ENCODE data around the gene UBTF. TPM values are rescaled to one million over a fixed set of nuclear protein-coding genes. Genes with fewer than 3 reads are reported as not detected.
"Not testable (repeated sequence)": the region's sequence is repeated elsewhere in the genome, so short reads cannot be mapped to it uniquely, and the experiment has no call there.

UBTF gene
- total and polyA plus RNA-seq, 5 donors from 2014 or later: 22.3 to 104 (median 27.4) TPM

- ATAC-seq (ENCODE audit: low read depth in 2 of 2) (no peak), DNase-seq (no peak)
- no peak overlapping the region for H3K4me3 ChIP-seq (ENCODE audit: low read depth, low read length)
- H3K9me3 Mint-ChIP-seq: no peaks in the 10 kb centered on the region
- H3K27me3 Mint-ChIP-seq: no peaks in the 10 kb centered on the region
- H3K27ac ChIP-seq (ENCODE audit: insufficient read depth, low read length, poor library complexity, severe bottlenecking): no peak overlapping the region
- H3K9me3 ChIP-seq (ENCODE audit: control insufficient read depth in 2 of 2, low read length in 2 of 2): no peaks in the 10 kb centered on the region
- H3K4me1 ChIP-seq (ENCODE audit: control insufficient read depth, insufficient read depth, low read length, poor library complexity, severe bottlenecking): peaks cover 12% of the 10 kb centered on the region
- no peak overlapping the region for H3K4me3 Mint-ChIP-seq
- H3K27ac Mint-ChIP-seq: no peak overlapping the region
- no peaks in the 10 kb centered on the region for H3K27me3 ChIP-seq (ENCODE audit: control insufficient read depth, insufficient read depth, low read length)
- H3K36me3 Mint-ChIP-seq: no peaks in the 10 kb centered on the region
- H3K36me3 ChIP-seq (ENCODE audit: control insufficient read depth, insufficient read depth, low read length): no peaks in the 10 kb centered on the region
- peaks cover 0 to 14% (median 7%) of the 10 kb centered on the region in 4 donors for H3K4me1 Mint-ChIP-seq
Observed at GRCh38 chr17:44253006-44253405, 33.5 kb upstream of the UBTF start.

- H3K4me1 Mint-ChIP-seq: peaks cover 3 to 34% (median 20%) of the 10 kb centered on the region in 4 donors
Observed at GRCh38 chr17:44251062-44251461, 31.6 kb upstream of the UBTF start.

GRCh38 chr17:44249501-44250246 lies 30.2 kb upstream of the UBTF start:
- Mint-ChIP-seq H3K36me3 (no peaks in the 10 kb centered on the region), H3K9me3 (no peaks in the 10 kb centered on the region), H3K4me3 (no peak overlapping the region), H3K27me3 (peaks cover 4% of the 10 kb centered on the region), H3K4me1 (peaks cover 10 to 44% (median 28%) of the 10 kb centered on the region in 4 donors), H3K27ac (peak overlapping the region in 2 of 3 donors; percentile 59 to 74)
- no peaks in the 10 kb centered on the region for H3K9me3 ChIP-seq (ENCODE audit: control insufficient read depth in 2 of 2, low read length in 2 of 2)
- no peaks in the 10 kb centered on the region for H3K27me3 ChIP-seq (ENCODE audit: control insufficient read depth, insufficient read depth, low read length)
- H3K4me3 ChIP-seq (ENCODE audit: low read depth, low read length): no peak overlapping the region
- H3K36me3 ChIP-seq (ENCODE audit: control insufficient read depth, insufficient read depth, low read length): no peaks in the 10 kb centered on the region
- H3K27ac ChIP-seq (ENCODE audit: insufficient read depth, low read length, poor library complexity, severe bottlenecking): no peak overlapping the region
- peaks cover 37% of the 10 kb centered on the region for H3K4me1 ChIP-seq (ENCODE audit: control insufficient read depth, insufficient read depth, low read length, poor library complexity, severe bottlenecking)
- DNase-seq: no peak
- ATAC-seq (ENCODE audit: low read depth in 2 of 2): no peak

More at GRCh38 chr17:44251062-44251461, 31.6 kb upstream of the UBTF start:
- no peak for ATAC-seq (ENCODE audit: low read depth in 2 of 2)
- H3K4me3 Mint-ChIP-seq: no peak overlapping the region
- no peak for DNase-seq
- H3K4me1 ChIP-seq (ENCODE audit: control insufficient read depth, insufficient read depth, low read length, poor library complexity, severe bottlenecking): peaks cover 26% of the 10 kb centered on the region
- H3K4me3 ChIP-seq (ENCODE audit: low read depth, low read length): no peak overlapping the region
- H3K27me3 ChIP-seq (ENCODE audit: control insufficient read depth, insufficient read depth, low read length): no peaks in the 10 kb centered on the region
- no peaks in the 10 kb centered on the region for H3K9me3 ChIP-seq (ENCODE audit: control insufficient read depth in 2 of 2, low read length in 2 of 2)
- H3K36me3 Mint-ChIP-seq: no peaks in the 10 kb centered on the region
- H3K27ac Mint-ChIP-seq: no peak overlapping the region
- H3K9me3 Mint-ChIP-seq: no peaks in the 10 kb centered on the region
- H3K27ac ChIP-seq (ENCODE audit: insufficient read depth, low read length, poor library complexity, severe bottlenecking): no peak overlapping the region
- H3K27me3 Mint-ChIP-seq: no peaks in the 10 kb centered on the region
- H3K36me3 ChIP-seq (ENCODE audit: control insufficient read depth, insufficient read depth, low read length): no peaks in the 10 kb centered on the region

DNA sequence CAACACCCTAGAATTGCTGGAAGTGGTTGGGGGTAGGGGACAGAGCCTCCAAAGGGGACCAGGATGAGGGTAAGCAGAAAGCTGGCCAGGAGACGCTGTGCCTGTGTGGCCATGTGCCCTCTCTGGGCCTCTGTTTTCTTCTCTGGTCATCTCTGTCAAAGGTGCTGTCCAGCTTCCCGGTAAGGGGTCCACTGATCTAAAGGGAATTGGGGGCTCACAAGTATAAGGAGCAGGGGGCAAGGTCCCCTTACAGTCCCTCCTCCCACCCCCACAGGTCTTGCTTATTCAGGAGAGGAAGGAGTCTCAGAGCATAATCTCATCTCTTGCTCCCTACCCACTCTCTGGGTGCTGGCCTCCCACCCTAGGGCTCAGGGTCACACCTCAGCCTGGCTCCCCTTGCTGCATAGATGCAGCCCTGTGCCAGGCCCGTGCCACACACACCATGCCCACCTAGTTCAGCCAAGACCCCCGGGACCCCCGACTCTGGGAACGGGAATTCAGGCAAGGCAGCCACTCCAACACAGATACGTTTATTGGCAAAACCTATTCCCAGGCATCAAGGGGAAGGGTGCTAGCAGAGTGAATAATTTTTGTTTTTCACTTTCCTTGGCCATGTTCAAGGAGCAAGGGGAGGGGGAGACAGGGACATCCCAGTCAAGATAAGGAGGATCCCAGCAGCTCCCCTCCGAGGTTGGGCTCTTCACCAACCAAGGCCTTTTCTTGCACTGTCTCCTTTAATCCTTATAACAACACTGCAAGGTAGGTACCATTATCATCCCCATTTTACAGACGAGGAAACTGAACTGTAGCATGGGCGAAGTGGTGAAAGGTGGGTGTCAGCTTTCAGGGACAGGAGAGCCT lies 28.6 kb upstream of the UBTF start:
- Histone ChIP-seq H3K4me1 (ENCODE audit: control insufficient read depth, insufficient read depth, low read length, poor library complexity, severe bottlenecking) (peaks cover 37% of the 10 kb centered on the region), H3K27me3 (ENCODE audit: control insufficient read depth, insufficient read depth, low read length) (no peaks in the 10 kb centered on the region), H3K27ac (ENCODE audit: insufficient read depth, low read length, poor library complexity, severe bottlenecking) (no peak overlapping the region), H3K36me3 (ENCODE audit: control insufficient read depth, insufficient read depth, low read length) (no peaks in the 10 kb centered on the region), H3K4me3 (ENCODE audit: low read depth, low read length) (no peak overlapping the region), H3K9me3 (ENCODE audit: control insufficient read depth in 2 of 2, low read length in 2 of 2) (no peaks in the 10 kb centered on the region)
- no peak overlapping the region for H3K27ac Mint-ChIP-seq
- H3K4me1 Mint-ChIP-seq: peaks cover 12 to 44% (median 28%) of the 10 kb centered on the region in 4 donors
- no peaks in the 10 kb centered on the region for H3K36me3 Mint-ChIP-seq
- no peak for ATAC-seq (ENCODE audit: low read depth in 2 of 2)
- H3K27me3 Mint-ChIP-seq: peaks cover 4% of the 10 kb centered on the region
- DNase-seq: no peak
- H3K9me3 Mint-ChIP-seq: peaks cover 0 to 3% (median 0%) of the 10 kb centered on the region in 7 donors
- H3K4me3 Mint-ChIP-seq: peak overlapping the region in 1 of 4 donors; percentile 58

- no peaks in the 10 kb centered on the region for H3K9me3 ChIP-seq (ENCODE audit: control insufficient read depth in 2 of 2, low read length in 2 of 2)
- peaks cover 37% of the 10 kb centered on the region for H3K4me1 ChIP-seq (ENCODE audit: control insufficient read depth, insufficient read depth, low read length, poor library complexity, severe bottlenecking)
- no peak for ATAC-seq (ENCODE audit: low read depth in 2 of 2)
- no peak overlapping the region for H3K27ac ChIP-seq (ENCODE audit: insufficient read depth, low read length, poor library complexity, severe bottlenecking)
- H3K4me1 Mint-ChIP-seq: peaks cover 15 to 43% (median 29%) of the 10 kb centered on the region in 4 donors
- peak overlapping the region in 1 of 3 donors; percentile 49 for H3K27ac Mint-ChIP-seq
- peak overlapping the region in 2 of 4 donors; percentile 46 to 58 for H3K4me3 Mint-ChIP-seq
- H3K36me3 Mint-ChIP-seq: no peaks in the 10 kb centered on the region
- DNase-seq: no peak
- no peaks in the 10 kb centered on the region for H3K36me3 ChIP-seq (ENCODE audit: control insufficient read depth, insufficient read depth, low read length)
- H3K9me3 Mint-ChIP-seq: peaks cover 0 to 3% (median 0%) of the 10 kb centered on the region in 7 donors
- peaks cover 4% of the 10 kb centered on the region for H3K27me3 Mint-ChIP-seq
- H3K4me3 ChIP-seq (ENCODE audit: low read depth, low read length): no peak overlapping the region
- H3K27me3 ChIP-seq (ENCODE audit: control insufficient read depth, insufficient read depth, low read length): no peaks in the 10 kb centered on the region
Observed at GRCh38 chr17:44247440-44247841, 28.0 kb upstream of the UBTF start.

- Mint-ChIP-seq H3K4me1 (peaks cover 8 to 13% (median 12%) of the 10 kb centered on the region in 4 donors), H3K36me3 (no peaks in the 10 kb centered on the region), H3K27ac (no peak overlapping the region), H3K27me3 (peaks cover 4% of the 10 kb centered on the region), H3K4me3 (no peak overlapping the region), H3K9me3 (peaks cover 0 to 3% (median 0%) of the 10 kb centered on the region in 7 donors)
- no peaks in the 10 kb centered on the region for H3K9me3 ChIP-seq (ENCODE audit: control insufficient read depth in 2 of 2, low read length in 2 of 2)
- H3K4me3 ChIP-seq (ENCODE audit: low read depth, low read length): no peak overlapping the region
- no peaks in the 10 kb centered on the region for H3K36me3 ChIP-seq (ENCODE audit: control insufficient read depth, insufficient read depth, low read length)
- no peaks in the 10 kb centered on the region for H3K27me3 ChIP-seq (ENCODE audit: control insufficient read depth, insufficient read depth, low read length)
- no peak overlapping the region for H3K27ac ChIP-seq (ENCODE audit: insufficient read depth, low read length, poor library complexity, severe bottlenecking)
- H3K4me1 ChIP-seq (ENCODE audit: control insufficient read depth, insufficient read depth, low read length, poor library complexity, severe bottlenecking): peaks cover 11% of the 10 kb centered on the region
- DNase-seq (no peak), ATAC-seq (ENCODE audit: low read depth in 2 of 2) (no peak)
Observed at GRCh38 chr17:44241106-44241624, 21.7 kb upstream of the UBTF start.

DNA sequence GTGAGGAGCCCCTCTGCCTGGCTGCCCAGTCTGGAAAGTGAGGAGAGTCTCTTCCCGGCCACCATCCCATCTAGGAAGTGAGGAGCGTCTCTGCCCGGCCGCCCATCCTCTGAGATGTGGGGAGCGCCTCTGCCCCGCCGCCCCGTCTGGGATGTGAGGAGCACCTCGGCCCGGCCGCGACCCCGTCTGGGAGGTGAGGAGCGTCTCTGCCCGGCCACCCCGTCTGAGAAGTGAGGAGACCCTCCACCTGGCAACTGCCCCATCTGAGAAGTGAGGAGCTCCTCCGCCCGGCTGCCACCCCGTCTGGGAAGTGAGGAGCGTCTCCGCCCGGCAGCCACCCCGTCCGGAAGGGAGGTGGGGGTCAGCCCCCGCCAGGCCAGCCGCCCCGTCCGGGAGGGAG lies 18.4 kb upstream of the UBTF start:
- not testable (repeated sequence) for H3K4me3 Mint-ChIP-seq; H3K4me1 ChIP-seq (ENCODE audit: control insufficient read depth, insufficient read depth, low read length, poor library complexity, severe bottlenecking); H3K36me3 Mint-ChIP-seq; DNase-seq; H3K4me3 ChIP-seq (ENCODE audit: low read depth, low read length); H3K27me3 Mint-ChIP-seq; H3K9me3 Mint-ChIP-seq; H3K27ac Mint-ChIP-seq; ATAC-seq (ENCODE audit: low read depth in 2 of 2); H3K4me1 Mint-ChIP-seq; H3K9me3 ChIP-seq (ENCODE audit: control insufficient read depth in 2 of 2, low read length in 2 of 2); H3K27ac ChIP-seq (ENCODE audit: insufficient read depth, low read length, poor library complexity, severe bottlenecking); H3K36me3 ChIP-seq (ENCODE audit: control insufficient read depth, insufficient read depth, low read length); H3K27me3 ChIP-seq (ENCODE audit: control insufficient read depth, insufficient read depth, low read length)

All from CD4-positive, CD25-positive, alpha-beta regulatory T cell (primary cell).